Measurements from ENCODE around the gene PRKCE.

Gene PRKCE

GRCh38 chr2:45732436-45732835 lies 81.0 kb downstream of the PRKCE start:
- H3K4me3 ChIP-seq (ENCODE audit: control insufficient read depth, low read depth, low read length), result no peak overlapping the region

GRCh38 chr2:45732946-45733345 lies 81.5 kb downstream of the PRKCE start:
- TF ChIP-seq, protein P1, sequence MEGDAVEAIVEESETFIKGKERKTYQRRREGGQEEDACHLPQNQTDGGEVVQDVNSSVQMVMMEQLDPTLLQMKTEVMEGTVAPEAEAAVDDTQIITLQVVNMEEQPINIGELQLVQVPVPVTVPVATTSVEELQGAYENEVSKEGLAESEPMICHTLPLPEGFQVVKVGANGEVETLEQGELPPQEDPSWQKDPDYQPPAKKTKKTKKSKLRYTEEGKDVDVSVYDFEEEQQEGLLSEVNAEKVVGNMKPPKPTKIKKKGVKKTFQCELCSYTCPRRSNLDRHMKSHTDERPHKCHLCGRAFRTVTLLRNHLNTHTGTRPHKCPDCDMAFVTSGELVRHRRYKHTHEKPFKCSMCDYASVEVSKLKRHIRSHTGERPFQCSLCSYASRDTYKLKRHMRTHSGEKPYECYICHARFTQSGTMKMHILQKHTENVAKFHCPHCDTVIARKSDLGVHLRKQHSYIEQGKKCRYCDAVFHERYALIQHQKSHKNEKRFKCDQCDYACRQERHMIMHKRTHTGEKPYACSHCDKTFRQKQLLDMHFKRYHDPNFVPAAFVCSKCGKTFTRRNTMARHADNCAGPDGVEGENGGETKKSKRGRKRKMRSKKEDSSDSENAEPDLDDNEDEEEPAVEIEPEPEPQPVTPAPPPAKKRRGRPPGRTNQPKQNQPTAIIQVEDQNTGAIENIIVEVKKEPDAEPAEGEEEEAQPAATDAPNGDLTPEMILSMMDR (conservative IDR thresholded peaks at IDR 0.05; ENCODE audit: control insufficient read depth, insufficient read depth, low read depth, low read length), result no peak
- DNase-seq (ENCODE audit: low read depth), result no peak
- no peak overlapping the region for H3K4me3 ChIP-seq (ENCODE audit: control insufficient read depth, low read depth, low read length)

More at GRCh38 chr2:45732436-45732835, 81.0 kb downstream of the PRKCE start:
- TF ChIP-seq, protein P1 (conservative IDR thresholded peaks at IDR 0.05; ENCODE audit: control insufficient read depth, insufficient read depth, low read depth, low read length), result no peak
- DNase-seq (ENCODE audit: low read depth), result no peak

GRCh38 chr2:45734336-45734735 lies 82.9 kb downstream of the PRKCE start:
- TF ChIP-seq, protein P1 (conservative IDR thresholded peaks at IDR 0.05; ENCODE audit: control insufficient read depth, insufficient read depth, low read depth, low read length), result no peak
- no peak overlapping the region for H3K4me3 ChIP-seq (ENCODE audit: control insufficient read depth, low read depth, low read length)
- DNase-seq (ENCODE audit: low read depth), result no peak

- H3K4me3 ChIP-seq (ENCODE audit: control insufficient read depth, low read depth, low read length), result no peak overlapping the region
- TF ChIP-seq, protein P1 (conservative IDR thresholded peaks at IDR 0.05; ENCODE audit: control insufficient read depth, insufficient read depth, low read depth, low read length), result no peak
- peak; percentile 31 for DNase-seq (ENCODE audit: low read depth)
These were observed 83.5 kb downstream of the PRKCE start for GRCh38 chr2:45734952-45735351.

DNA sequence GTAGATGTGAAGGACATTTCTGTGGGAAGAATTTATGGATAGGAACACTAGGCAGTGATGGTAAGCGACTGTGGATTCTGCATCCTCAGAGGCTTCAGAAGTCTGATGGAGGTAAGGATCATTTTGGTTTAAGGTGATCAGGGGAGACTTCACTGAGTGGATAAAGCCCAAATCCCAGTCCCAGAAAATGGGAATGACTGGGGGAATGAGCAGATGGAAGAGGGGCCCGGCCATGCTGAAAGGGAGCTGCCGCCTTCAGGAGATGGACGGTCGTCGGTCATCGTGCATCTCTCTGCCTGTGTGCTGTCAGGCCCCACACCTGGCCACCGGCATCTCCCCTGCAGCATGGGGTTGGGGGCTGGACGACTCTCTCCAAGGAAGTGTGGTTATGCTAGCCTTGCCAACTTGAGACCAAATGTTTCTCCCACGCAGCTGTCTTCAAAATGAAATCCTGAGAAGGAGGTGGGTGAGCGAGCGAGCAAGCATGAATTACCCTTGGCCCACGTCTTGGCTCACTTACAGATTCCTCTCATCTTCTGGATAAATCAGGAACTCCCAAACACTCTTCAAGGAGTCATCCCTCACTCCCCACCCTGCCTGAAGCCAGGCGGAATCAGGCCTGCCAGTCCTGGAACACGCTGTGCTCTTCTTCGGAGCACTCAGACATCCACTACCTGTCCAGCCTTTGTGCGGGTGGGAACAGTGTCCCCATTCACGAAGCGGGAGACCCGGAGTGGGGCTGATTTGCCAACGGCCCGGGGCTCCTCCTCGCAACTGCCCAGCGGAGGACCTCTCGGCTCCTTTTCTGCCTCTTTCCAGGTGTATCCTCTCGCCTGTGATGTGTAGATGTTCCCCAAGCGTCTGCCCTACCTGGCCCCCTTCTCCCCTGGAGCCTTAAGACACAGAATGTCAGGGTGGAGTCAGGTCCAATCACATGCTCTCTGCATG lies 85.6 kb downstream of the PRKCE start:
- no peak overlapping the region for H3K4me3 ChIP-seq (ENCODE audit: control insufficient read depth, low read depth, low read length)
- peak; percentile 89 for DNase-seq (ENCODE audit: low read depth)
- TF ChIP-seq, protein P1 (conservative IDR thresholded peaks at IDR 0.05; ENCODE audit: control insufficient read depth, insufficient read depth, low read depth, low read length), result no peak

DNA sequence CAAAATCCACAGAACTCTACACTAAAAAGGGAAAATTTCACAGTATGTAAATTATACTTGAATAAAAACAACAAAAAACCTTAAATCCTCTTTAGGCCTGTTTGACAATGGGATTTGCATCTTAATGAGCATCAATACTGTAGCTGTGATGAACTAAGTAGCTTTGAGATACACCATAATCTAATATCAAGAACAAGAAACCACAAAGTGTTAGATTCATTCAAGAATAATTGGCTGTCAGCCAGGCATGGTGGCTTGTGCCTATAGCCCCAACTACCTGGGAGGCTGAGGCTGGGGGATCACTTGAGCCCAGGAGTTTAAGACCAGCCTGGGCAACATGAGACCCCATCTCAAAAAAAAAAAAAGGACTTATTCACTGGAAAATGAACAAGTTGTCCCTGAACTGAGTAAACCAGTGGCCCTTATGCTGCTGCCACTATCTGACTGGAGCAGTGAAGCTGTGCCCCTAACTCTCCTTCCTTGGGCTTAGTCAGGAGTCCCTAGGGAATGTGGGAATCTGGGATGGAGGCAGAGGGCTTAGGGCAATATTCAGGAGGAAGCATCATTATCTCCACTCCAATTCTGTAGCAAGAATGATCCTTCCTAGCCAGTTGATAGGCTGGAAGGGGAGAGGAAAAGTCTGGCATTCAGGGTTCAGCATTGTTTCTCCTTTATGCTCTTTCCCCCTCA lies 88.5 kb downstream of the PRKCE start:
- H3K4me3 ChIP-seq (ENCODE audit: control insufficient read depth, low read depth, low read length), result no peak overlapping the region
- TF ChIP-seq, protein P1 (conservative IDR thresholded peaks at IDR 0.05; ENCODE audit: control insufficient read depth, insufficient read depth, low read depth, low read length), result no peak
- peak; percentile 70 for DNase-seq (ENCODE audit: low read depth)
